HG02884 (cell line): ENCODE results near the gene ZAP70.
A peak's percentile ranks its signal among the peaks of the same experiment; 100 is the strongest.
"Not testable (repeated sequence)": the region's sequence is repeated elsewhere in the genome, so short reads cannot be mapped to it uniquely, and the experiment has no call there.

ENCODE experiments used
- ATAC-seq: cut with Tn5 transposase; IDR thresholded peaks from one replicate; pipeline ENCODE4 v1.9.1; 2021; ENCODE audit warnings: mild to moderate bottlenecking, moderate library complexity; ENCODE audit not compliant: unreplicated experiment

Gene ZAP70

DNA sequence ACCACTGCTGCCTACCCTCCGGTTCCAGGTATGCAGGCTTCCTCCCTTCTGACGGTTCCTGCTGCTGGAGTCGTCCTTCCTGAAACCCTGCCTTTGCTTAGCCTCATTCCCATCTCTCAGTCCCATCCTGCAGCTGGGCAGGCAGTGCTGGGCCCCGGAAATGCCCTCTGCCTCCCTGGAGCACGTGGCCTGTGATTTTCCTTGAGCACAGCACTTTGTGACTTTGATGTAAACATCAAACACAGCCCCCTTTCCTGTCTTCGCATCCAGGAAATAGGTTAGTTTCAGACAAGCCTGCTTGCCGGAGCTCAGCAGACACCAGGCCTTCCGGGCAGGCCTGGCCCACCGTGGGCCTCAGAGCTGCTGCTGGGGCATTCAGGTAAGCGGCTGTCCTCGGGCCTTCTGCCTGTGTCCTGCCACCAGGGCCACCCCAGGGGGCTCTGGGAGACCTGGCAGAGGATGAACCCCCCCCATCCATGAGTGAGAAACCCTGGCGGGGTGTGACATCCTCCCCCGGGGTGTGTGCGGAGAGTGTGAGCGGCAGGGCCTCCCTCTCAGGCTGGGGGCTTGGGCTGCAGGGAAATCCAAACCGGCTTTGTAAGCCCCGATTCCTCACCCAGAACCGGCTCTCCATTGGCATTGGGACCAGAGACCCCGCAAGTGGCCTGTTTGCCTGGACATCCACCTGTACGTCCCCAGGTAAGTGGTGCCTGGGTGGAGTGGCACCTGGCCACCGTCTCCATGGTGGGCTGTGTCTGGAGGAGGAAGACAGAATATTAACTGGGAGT, at the start of gene ZAP70:
Gene ZAP70 (plus strand): TSS at position 281 of the 788 bp plus-strand sequence. CDS start 10,461 bp downstream, outside the sequence.
- ATAC-seq, result no peak

DNA sequence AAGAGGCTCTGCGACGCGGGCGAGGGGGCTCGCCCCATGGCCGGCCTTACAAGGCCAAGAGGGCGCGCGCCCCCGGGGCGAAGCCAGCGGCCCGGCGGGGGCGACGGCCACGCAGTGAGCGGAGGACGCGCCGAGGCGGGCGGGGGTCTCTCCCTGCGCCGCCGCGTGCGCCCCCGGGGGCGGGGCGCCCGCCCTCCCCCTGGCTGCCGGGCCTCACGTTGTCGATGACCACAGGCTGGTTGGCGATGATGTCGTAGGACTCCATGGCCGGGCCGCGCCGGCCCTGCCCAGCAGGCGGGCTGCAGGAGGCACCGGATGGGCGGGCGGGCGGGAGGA, 49.8 kb upstream of the ZAP70 start:
- no peak for ATAC-seq

DNA sequence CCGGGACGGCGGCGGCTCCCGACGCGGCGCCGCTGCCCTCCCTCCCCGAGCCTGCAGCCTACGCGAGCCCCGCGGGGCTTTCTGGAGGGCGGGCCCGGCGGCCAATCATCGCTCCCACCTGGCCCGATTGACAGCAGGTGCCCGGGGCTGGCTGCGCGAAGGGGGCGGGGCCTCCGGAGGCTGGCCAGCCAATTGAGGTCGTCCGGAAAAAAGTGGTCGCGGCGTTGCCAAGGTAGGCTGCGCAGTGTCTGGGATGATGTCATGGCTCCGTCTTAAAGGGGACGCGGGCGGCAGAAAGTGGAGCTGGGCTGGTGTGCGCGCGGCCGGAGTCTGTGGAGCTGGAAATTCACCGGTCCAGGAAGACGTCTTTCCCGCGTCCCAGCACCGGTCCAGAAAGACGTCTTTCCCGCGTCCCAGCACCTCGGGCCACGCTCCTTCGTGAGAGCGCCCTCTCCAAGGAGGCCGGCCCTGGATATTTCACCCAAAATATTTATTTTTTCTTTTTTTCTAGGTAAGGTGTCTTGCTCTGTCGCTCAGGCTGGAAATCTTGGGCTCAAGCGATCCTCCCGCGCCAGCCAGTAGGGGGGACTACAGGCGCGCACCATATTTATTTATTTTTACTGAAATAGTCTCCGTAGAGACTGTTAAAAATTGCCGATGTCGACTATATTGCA, 49.3 kb upstream of the ZAP70 start, which contains the start of gene ACTR1B:
Gene ACTR1B (minus strand): TSS at position 83 of the 674 bp plus-strand sequence. CDS start 154 bp downstream, outside the sequence.
- peak; percentile 78 for ATAC-seq

DNA sequence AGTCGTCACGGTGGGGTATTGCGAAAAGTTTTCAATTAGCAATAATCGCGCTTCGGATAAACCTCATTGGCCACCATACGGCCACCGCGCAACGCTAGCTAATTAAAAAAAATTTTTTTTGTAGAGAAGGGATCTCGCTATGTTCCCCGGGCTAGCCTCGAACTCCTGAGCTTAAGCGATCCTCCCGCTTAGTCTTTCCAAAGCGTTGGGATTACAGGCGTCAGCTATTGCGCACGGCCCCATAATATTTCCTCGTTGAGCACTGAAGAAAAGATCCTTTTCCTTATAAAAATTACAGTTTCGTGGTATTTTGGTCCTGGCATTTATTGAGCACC, 48.8 kb upstream of the ZAP70 start:
- ATAC-seq, result no peak

DNA sequence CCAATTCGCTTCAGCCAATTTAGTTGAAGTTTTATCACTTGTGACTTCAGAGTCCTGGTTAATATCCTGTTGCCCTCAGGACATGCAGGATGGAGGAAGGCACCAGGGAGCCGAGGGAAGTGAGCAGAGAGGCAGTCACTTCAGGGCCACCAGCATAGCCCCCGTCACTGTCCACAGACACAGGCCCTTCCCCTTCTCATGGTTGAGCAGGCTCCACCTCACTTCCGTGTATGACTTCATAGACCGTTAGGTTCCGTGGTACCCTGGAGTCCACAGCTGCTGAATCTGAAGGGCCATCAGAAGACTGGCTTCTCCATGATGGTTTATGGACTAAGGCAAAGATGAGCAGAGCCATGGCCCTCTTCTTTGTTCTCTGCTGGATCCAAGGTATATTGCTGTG, 43.9 kb upstream of the ZAP70 start, which contains the start of gene C2orf92:
Gene C2orf92 (plus strand): TSS at position 266 of the 400 bp plus-strand sequence. CDS start 76 bp downstream, at position 342.
- ATAC-seq, result no peak

DNA sequence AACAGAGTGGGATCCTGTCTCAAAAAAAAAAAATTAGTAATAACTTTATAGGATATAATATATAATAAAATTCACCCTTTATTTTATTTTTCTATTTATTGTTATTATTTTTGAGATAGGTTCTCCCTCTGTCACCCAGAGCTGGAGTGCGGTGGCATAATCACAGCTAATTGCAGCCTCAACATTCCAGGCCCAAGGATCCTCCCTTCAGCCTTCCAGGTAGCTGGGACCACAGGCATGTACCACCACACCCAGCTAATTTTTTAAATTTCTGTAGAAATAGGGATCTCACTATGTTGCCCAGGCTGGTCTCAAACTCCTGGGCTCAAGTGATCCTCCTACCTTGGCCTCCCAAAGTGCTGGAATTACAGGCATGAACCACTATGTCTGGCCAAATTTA, 42.9 kb upstream of the ZAP70 start:
- no peak for ATAC-seq

DNA sequence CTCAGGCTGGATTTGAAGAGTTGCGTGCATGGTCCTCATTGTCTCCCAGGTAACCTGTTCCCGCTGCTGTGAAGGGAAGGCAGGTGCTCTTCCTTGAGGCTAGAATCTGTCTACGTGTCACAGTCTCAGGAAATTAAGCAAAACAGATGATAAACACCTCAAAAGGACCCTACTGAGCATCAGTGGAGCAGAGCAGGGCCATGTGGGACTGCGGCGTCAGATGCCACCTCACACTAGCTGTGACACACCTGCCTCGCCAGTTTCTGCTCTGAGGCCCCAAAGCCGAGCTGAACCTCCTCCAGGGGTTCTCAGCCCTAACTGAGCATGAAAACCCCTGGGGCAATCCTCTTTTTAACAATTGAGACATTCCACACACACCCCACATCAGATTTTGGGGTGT, 41.9 kb upstream of the ZAP70 start:
- no peak for ATAC-seq

DNA sequence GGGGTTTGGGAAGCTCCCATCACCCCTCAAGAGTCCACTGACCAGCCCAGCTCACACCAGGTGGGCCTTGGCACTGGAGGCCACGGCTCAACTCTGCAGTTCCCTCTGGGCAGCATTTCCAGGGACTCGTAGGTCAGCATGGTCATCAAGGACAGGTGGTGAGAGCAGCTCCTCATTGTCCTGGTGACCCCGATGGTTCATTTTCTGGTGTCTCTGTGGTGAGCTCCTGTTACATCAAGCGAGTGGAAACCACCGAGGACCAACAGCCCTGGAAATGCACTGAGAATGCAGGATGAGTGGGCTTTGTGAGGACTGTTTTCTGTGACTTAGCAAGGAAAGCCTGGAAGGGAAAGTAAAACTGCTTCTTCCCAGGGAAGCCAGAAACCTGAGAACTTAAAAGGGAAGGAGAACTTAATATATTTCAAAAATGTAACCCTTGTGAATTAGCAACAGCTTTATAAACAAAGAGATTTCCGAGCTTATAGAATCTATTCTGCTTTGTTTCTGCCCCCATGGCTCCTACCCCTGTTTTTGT, 40.7 kb upstream of the ZAP70 start:
- ATAC-seq, result not testable (repeated sequence)

DNA sequence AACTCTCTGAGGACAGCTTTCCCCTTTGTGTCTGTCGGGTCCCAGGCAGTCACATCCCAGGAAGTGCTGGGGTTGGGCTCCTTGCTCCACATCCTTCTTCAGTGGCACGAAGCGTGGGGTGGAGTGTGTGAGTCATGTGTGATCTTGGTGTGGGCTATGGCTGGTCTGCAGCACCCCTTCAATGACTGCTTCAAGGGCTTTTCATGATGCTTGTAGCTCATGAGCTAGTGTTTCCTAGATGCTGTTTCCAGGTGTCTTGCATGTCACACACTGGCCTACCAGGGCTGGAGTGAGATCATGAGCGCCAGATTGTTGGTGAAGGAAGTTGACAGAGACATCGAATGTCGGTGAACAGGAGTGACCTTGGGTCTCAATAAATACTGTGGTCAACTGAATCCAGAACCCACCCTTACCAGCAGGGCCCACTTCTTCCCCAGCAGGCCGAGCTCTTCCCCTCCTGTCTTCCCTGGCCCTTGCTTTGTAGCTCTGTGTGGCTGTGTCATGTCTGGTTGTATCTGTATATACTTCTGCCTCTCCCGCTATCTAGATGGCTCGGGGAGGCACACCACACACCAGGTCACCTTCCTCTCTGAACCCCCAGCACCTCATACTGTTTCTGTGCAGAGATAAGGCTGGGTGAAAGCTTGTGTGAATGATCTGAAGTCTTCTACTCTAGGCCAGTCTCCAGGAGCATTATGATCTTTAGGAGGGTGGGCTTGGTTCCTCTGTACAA, 40.0 kb upstream of the ZAP70 start:
- ATAC-seq, result no peak

DNA sequence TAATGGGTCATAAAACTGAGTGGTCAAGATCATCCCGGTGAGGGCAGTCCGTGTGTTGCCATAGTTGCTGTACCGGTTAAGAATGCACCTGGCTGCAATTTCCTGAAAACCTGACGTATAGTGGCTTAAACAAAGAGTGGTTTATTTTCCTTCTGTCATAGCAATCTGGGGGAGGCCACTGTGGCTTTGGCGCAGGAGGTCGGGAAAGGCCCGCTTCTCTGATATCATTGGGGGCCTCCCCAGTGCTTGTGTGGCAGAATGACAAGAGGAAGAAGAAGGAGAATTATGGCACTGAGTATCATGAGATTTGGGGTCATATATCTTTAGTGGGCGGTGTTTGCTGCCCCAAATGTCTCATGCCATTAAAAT, 39.5 kb upstream of the ZAP70 start:
- ATAC-seq, result no peak

DNA sequence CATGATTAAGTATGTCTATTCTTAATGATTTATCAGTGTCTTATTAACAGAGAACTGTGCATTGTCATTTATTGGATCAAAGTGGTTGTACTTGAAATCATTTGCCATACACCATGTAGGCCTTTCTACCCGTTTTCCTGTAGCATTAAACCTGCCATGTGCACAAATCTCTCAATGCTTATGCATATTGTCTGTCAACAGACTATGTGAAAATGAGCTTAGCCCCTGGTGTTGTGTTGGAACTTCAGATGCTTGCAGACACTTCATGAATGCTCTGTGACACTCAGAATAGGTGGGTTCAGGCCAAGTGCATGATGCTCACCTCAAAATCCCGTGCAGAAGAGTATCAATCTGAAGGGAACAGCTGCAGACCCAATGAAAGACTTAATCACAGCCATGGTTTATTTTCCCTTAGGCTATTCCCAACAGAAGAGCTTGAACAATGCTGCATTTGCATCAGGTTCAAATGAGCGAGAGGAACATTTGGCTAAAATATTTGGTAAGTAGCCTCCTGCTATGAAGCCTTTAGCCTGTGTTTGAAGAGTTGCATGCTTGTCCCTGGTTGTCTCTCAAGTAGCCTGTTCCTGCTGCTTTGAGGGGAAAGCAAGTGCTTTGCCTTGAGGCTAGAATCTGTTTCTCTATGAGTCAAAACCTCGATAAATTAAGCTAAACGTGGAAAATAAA, 37.8 kb upstream of the ZAP70 start:
- no peak for ATAC-seq

DNA sequence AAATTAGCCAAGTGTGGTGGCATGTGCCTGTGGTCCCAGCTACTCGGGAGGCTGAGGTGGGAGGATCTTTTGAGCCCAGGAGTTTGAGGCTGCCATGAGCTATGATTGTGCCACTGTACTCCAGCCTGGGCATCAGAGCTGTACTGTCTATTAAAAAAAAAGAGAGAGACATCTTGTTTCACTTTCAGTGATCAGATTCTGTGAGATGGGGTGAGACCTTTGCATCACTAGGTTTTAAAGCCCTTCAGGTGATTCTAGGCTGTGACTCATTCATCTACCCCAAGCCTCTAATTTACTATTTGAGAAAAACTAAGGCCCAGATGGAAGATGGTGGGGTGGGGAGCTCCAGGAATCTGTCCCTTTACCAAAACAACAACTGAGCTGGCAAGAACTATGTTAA, 36.8 kb upstream of the ZAP70 start:
- no peak for ATAC-seq

DNA sequence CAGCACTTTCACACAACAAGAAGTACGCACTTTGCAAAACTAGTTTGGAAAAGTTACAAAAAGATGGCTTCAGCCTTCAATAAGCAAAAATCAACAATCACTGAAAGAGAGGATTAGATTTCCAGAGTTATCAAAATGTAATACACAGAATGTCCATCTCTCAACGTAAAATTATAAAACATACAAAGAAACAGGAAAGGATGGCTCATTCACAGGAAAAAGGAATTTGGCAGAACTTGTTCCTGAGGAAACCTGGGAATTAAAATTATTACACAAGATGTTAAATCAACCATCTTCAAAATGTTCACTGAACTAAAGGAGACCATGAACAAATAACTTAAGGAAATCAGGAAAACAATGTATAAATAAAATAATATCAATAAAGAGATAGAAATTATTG, 35.9 kb upstream of the ZAP70 start:
- no peak for ATAC-seq

DNA sequence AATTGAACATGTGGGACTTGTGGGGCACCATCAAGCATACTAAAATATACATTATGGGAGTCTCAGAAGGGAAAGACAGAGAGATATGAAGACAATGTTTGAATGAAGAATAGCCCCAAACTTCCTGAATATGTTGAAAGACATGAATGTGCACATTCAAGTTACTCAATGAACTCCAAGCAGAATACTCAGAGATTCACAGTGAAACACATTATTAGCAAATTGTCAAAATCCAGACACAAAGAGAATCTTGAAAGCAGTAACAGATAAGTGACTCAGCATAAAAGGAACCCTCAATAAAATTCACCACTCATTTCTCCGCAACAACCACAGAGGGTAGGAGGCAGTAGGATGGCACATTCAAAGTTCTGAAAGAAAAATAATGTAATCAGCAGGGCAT, 35.1 kb upstream of the ZAP70 start:
- ATAC-seq, result no peak

DNA sequence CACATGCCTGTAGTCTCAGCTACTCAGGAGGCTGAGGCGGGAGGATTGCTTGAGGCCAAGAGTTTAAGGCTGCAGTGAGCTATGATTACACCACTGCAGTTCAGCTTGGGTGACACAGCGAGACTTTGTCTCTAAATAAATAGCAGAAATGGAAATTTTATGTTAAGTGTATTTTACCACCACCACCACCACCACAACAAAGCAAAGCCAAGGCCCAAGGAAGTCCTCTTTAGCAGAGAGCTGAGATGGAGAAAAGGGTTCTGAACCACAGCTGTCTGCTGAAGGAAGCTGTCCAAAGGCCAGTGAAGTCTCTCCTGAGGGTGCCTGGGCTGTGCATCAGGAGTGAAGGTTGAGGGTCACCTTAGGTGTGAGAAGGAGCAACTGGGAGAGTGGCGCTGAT, 26.1 kb upstream of the ZAP70 start:
- ATAC-seq, result not testable (repeated sequence)

DNA sequence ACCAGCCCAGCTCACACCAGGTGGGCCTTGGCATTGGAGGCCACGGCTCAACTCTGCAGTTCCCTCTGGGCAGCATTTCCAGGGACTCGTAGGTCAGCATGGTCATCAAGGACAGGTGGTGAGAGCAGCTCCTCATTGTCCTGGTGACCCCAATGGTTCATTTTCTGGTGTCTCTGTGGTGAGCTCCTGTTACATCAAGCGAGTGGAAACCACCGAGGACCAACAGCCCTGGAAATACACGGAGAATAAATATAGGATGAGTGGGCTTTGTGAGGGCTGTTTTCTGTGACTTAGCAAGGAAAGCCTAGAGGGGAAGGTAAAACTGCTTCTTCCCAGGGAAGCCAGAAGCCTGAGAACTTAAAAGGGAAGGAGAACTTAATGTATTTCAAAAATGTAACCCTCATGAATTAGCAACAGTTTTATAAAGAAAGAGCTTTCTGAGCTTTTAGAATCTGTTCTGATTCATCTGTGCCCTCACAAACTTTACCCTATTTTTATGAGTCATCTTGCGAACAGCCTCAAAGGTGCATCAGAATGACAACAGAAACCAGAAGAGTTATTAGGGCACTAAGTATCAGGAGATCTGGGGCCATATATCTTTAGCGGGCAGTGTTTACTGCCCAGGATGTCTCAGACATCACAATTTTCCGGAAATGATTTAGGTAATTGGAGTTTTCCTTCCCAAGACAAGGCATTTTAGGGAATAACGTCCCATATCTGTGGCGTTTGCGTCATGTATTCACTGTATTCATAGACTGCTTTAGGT, 25.1 kb upstream of the ZAP70 start:
- ATAC-seq, result no peak

DNA sequence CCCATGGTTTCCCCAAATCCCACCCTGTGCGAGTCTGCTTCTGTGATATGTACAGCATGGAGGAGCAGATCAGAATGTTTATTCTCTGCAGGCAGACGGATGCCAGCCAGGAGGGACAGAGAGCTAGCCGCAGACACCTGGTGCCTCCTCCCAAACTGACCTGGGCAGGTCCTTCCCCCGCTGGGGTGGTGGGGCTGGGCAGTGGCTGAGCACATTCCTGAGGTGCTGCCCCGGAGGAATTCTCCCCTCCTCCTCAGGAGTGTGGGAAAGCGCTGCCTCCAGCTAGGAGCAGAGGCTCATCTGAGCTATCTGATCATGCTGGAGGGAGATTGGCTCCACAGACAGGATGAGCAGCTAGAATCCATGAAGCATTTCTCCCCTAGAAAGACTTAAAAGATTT, 22.2 kb upstream of the ZAP70 start:
- no peak for ATAC-seq

DNA sequence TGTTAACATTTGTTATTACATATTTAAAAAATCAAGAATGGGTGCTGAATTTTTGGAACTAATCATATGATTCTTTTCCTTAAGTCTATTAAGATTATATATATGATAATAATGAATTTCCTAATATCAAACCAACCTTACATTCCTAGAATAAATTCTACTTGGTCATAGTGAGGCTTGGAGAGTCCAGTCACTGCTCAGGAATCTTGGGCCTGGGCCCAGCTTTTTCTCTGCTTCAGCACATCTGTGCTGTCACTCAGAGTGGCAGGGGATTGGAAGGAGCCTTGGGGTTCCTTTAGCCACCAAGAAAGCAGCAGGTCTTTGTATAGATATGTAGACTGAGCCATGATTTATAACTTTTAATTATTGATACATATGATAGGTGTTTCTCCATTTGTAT, 19.9 kb upstream of the ZAP70 start:
- ATAC-seq, result no peak

DNA sequence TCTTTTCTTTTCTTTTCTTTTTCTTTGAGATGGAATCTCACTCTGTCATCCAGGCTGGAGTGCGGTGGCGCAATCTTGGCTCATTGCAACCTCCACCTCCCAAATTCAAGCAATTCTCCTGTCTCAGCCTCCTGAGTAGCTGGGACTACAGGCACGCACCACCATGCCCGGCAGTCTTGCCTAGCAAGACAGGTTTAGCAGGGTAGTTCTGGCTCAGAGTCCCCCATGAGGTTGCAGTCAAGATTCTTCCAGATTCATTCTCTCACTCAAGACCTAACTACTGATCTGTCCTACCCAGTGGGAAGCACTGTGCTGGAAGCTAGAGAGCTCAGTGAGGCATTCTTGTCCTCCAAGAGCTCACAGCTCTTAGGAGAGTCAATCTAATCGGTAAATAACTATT, 17.6 kb upstream of the ZAP70 start:
- ATAC-seq, result no peak
